ENCODE results near the gene PARD3.

- TF ChIP-seq CTCF (IDR thresholded peaks at IDR 0.05) (no peak), POLR2A (IDR thresholded peaks at IDR 0.05) (no peak), EP300 (IDR thresholded peaks at IDR 0.05) (no peak)
Measured at GRCh38 chr10:34664706-34665105, 150.4 kb downstream of the PARD3 start.
